Measurements from ENCODE around the gene UQCRQ.

Gene UQCRQ

GRCh38 chr5:132865668-132866341 is 637 bp upstream of the UQCRQ start:
- no peak for TF ChIP-seq EZH2 (IDR thresholded peaks at IDR 0.05; ENCODE audit: borderline replicate concordance, low read depth, low read length, severe bottlenecking)
- no peak for TF ChIP-seq CTCF (IDR thresholded peaks at IDR 0.05; ENCODE audit: borderline replicate concordance, extremely low read depth, low read length, poor library complexity, severe bottlenecking)
- Histone ChIP-seq H2AFZ (ENCODE audit: low read depth, low read length) (peak overlapping the region; percentile 95), H3K4me2 (ENCODE audit: insufficient read depth, low read length) (peak overlapping the region; percentile 77), H3K4me1 (ENCODE audit: insufficient read depth, low read length) (peaks cover 24% of the 10 kb centered on the region), H3K4me3 (ENCODE audit: low read depth in 1 of 2, low read length in 2 of 2) (peak overlapping the region; percentile 68 to 85), H4K20me1 (ENCODE audit: insufficient read depth, low read length) (peaks cover 11% of the 10 kb centered on the region; the same call in 1 of the 2 replicates), H3K27me3 (ENCODE audit: insufficient read depth, low read length, poor library complexity) (no peaks in the 10 kb centered on the region), H3K79me2 (ENCODE audit: insufficient read depth, low read length) (peaks cover 23% of the 10 kb centered on the region), H3K36me3 (ENCODE audit: insufficient read depth, low read length) (peaks cover 29% of the 10 kb centered on the region), H3K27ac (ENCODE audit: low read length) (peak overlapping the region; percentile 90), H3K9me3 (ENCODE audit: insufficient read depth, low read length, severe bottlenecking) (no peaks in the 10 kb centered on the region), H3K9ac (ENCODE audit: low read depth, low read length) (peak overlapping the region; percentile 80)
- DNase-seq, result no peak
- ATAC-seq (ENCODE audit: insufficient read depth, low read depth), result no peak; the same call in 2 of the 3 replicates

- no peak; the same call in 2 of the 3 replicates for ATAC-seq (ENCODE audit: insufficient read depth, low read depth)
- Histone ChIP-seq H3K4me1 (ENCODE audit: insufficient read depth, low read length) (peaks cover 24% of the 10 kb centered on the region), H3K4me2 (ENCODE audit: insufficient read depth, low read length) (peak overlapping the region; percentile 77), H2AFZ (ENCODE audit: low read depth, low read length) (peak overlapping the region; percentile 95), H3K36me3 (ENCODE audit: insufficient read depth, low read length) (peaks cover 39% of the 10 kb centered on the region), H3K9me3 (ENCODE audit: insufficient read depth, low read length, severe bottlenecking) (no peaks in the 10 kb centered on the region), H4K20me1 (ENCODE audit: insufficient read depth, low read length) (peaks cover 12% of the 10 kb centered on the region), H3K9ac (ENCODE audit: low read depth, low read length) (peak overlapping the region; percentile 80), H3K4me3 (ENCODE audit: low read depth in 1 of 2, low read length in 2 of 2) (peak overlapping the region; percentile 68 to 85), H3K27me3 (ENCODE audit: insufficient read depth, low read length, poor library complexity) (no peaks in the 10 kb centered on the region), H3K79me2 (ENCODE audit: insufficient read depth, low read length) (peaks cover 23% of the 10 kb centered on the region), H3K27ac (ENCODE audit: low read length) (peak overlapping the region; percentile 90)
- TF ChIP-seq EZH2 (IDR thresholded peaks at IDR 0.05; ENCODE audit: borderline replicate concordance, low read depth, low read length, severe bottlenecking) (no peak), CTCF (IDR thresholded peaks at IDR 0.05; ENCODE audit: borderline replicate concordance, extremely low read depth, low read length, poor library complexity, severe bottlenecking) (no peak)
- no peak for DNase-seq
These were observed 607 bp downstream of the UQCRQ start for GRCh38 chr5:132867046-132867451.

- Histone ChIP-seq H2AFZ (ENCODE audit: low read depth, low read length) (no peak overlapping the region), H3K79me2 (ENCODE audit: insufficient read depth, low read length) (peaks cover 23% of the 10 kb centered on the region), H3K4me3 (ENCODE audit: low read depth in 1 of 2, low read length in 2 of 2) (no peak overlapping the region), H3K9me3 (ENCODE audit: insufficient read depth, low read length, severe bottlenecking) (no peaks in the 10 kb centered on the region), H3K9ac (ENCODE audit: low read depth, low read length) (no peak overlapping the region), H3K27me3 (ENCODE audit: insufficient read depth, low read length, poor library complexity) (no peaks in the 10 kb centered on the region), H3K4me2 (ENCODE audit: insufficient read depth, low read length) (no peak overlapping the region), H3K27ac (ENCODE audit: low read length) (no peak overlapping the region), H3K4me1 (ENCODE audit: insufficient read depth, low read length) (peaks cover 24% of the 10 kb centered on the region), H4K20me1 (ENCODE audit: insufficient read depth, low read length) (peaks cover 14% of the 10 kb centered on the region), H3K36me3 (ENCODE audit: insufficient read depth, low read length) (peaks cover 54% of the 10 kb centered on the region)
- ATAC-seq (ENCODE audit: insufficient read depth, low read depth) (no peak), DNase-seq (no peak)
- no peak for TF ChIP-seq EZH2 (IDR thresholded peaks at IDR 0.05; ENCODE audit: borderline replicate concordance, low read depth, low read length, severe bottlenecking)
- no peak for TF ChIP-seq CTCF (IDR thresholded peaks at IDR 0.05; ENCODE audit: borderline replicate concordance, extremely low read depth, low read length, poor library complexity, severe bottlenecking)
These were observed 2.3 kb downstream of the UQCRQ start for GRCh38 chr5:132868754-132869153.
